ENCODE measurements around the gene RALGPS1.
A peak's percentile ranks its signal among the peaks of the same experiment; 100 is the strongest.

Gene RALGPS1

DNA sequence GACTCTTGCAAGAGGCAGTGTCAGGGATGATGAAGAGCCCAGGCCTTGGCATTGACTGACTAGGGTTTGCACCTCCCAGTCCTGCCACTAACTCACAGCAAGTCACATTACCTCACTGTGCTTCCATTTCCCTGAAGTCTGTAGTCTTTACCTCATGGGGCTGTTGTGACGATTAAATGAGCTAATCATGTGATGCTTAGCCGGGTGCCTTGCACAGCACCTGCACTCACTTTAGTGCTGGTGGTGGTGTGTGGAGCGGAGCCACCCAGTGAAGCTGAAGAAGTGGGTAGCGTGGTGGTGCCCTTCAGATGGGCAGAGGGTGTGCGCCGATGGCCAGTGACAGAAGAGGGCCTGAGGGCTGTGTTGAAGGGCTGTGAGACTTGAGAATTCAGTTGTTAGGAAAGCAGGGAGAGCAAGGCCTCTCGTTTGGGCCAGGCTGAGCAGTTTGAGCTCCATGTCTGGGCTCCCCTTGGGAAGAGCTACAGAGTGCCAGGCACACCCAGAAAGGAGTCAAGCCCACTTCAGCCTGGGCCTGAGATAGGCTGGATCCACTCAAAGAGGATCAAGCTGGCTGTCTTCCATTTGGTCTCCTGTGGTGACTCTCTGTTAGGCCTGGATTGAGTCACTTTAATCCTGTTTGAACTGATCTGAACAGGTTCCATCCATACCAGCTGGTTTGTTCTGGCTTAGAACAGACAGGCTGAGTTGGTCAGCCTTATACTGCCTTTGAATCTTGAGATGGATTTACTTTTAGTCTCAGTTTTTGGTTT is 42.5 kb downstream of the RALGPS1 start:
- DNase-seq (ENCODE audit: low read depth), result no peak

DNA sequence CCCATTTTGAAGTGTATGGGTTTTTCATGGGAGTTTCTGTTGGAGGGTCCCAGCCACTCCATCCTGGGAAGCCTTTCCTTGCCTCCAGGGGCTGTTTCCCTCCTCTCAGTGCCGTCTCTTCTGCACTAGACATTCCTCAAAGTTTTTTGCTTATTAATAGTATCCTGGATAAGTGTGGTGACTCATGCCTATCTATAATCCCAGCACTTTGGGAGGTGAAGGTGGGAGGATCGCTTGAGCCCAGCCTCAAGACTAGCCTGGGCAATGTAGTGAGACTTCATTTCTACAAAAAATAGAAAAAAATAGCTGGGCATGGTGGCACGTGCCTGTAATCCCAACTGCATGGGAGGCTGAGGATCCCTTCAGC is 43.1 kb downstream of the RALGPS1 start:
- DNase-seq (ENCODE audit: low read depth), result no peak

DNA sequence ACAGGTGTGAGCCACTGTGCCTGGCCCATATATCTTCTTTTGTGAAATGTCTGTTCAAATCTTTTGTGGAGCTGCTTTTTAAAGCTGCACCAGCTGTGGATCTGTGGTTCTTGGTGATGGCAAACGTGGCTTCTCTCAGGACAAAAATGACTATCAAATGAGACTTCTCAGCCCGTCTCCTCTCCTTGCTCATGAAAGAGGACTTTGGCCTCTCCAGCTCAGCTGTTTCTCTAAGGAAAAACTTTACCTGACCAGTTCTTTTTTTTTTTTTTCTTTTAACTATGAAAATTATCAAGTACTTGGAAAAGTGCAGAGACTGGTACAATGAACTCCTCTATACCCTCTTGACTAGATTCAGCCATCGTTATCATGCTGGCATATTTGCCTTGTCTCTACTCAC is 44.8 kb downstream of the RALGPS1 start:
- no peak for DNase-seq (ENCODE audit: low read depth)

DNA sequence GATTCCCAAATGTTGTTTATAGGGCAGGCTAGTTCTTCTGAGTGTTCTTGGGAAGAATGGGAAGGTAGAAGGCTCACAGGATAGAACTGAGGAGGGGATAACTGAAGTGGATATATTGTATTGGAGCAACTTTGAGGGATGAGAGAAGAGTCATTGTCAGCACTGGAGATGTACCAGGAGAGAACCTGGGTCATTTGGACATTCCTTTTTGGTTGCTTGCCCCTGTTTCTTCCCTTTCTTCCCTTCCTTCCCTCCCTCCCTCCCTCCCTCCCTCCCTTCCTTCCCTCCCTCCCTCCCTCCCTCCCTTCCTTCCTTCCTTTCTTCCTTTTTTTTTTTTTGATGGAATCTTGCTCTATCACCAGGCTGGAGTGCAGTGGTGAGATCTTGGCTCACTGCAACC is 45.3 kb downstream of the RALGPS1 start:
- no peak for DNase-seq (ENCODE audit: low read depth)

DNA sequence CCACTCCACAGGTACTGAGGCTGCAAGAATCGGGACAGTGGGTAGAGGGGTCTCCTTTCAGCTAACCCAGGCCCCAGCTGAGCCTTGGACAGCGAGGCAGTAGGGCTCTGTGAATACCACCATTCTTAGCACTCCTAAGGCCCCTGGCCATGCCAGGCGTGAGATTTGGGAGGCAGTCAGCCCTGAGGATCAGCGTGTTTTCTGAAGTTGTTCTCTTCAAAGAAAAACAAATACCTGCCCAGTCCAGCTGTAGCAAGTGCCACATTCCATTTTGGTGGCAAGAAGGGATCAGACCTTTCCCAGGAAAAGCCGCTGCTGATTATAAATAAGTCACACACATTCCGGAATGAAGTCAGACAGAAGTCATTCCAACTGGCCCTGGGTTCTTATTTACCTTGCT is 47.8 kb downstream of the RALGPS1 start:
- no peak for DNase-seq (ENCODE audit: low read depth)

DNA sequence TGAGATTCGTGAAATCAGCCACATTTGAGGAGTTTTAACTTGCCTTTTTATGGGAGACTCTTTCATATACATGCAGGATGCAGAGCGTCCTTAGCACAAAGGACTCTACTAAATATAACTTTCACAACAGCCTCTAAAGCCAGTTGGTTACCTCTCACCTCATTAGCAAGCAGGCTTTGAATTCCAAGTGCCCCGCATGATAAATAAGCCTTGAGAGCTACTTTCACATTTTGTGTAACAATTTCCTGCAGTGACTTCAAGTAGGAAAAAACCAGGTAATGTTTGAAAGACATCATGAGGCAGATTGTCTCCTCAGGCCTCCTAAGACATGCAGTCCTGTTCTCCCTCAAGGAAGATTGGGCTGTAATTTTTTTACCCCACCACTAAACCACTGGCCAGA is 50.5 kb downstream of the RALGPS1 start:
- DNase-seq (ENCODE audit: low read depth), result no peak

DNA sequence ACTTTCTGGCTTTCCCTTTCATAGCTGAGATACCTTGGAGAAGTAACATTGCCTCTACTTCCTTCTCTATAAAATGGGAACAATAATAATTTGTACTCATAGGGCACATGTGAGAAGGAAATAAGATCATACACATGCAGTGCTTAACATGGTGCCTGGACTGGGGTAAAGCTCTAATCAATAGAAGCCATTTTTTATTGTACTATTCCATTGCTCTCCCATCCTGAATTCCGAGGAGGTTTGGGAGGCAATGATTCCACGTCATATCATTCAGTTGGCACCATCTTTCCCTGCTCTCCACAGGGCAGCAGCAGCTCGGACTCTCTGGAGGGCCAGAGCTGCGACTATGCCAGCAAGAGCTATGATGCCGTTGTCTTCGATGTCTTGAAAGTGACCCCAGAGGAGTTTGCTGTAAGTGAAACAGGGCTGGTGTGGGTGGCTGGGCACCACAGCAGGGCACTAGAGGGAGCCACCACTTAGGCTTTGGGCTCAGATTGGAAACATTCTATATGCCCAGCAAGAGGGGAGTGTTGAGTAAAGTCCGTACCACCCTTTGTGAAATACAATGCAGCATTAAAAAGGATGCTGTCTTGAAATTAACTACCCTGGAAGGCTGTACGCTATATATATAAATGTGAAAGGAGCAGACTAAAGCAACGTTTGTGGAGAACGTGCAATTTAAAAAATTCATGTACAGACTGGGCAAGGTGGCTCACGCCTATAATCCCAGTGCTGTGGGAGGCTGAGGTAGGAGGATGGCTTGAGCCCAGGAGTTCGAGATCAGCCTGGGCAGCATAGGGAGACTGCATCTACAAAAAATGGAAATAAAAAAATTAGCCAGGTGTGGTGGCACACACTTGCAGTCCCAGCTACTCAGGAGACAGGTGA is 51.2 kb downstream of the RALGPS1 start:
- peak; percentile 19 for DNase-seq (ENCODE audit: low read depth)

DNA sequence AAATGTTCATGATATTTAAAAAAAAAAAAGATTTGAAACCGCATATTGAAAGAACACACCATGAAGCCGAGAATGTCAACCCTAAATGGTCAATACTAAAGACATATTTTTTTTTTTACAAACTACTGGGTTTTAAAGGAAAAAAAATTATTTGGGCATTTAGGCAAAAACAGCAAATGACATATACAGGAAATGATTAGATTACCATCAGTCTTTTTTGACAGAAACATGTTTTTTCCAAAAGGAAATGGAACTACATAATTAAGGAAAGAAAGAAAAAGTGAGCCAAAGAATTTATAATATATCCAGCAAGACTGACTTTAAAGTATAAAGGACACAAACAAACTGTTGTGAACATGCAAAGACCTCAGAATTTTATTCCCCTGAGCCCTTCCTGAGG is 56.7 kb downstream of the RALGPS1 start:
- DNase-seq (ENCODE audit: low read depth), result no peak

DNA sequence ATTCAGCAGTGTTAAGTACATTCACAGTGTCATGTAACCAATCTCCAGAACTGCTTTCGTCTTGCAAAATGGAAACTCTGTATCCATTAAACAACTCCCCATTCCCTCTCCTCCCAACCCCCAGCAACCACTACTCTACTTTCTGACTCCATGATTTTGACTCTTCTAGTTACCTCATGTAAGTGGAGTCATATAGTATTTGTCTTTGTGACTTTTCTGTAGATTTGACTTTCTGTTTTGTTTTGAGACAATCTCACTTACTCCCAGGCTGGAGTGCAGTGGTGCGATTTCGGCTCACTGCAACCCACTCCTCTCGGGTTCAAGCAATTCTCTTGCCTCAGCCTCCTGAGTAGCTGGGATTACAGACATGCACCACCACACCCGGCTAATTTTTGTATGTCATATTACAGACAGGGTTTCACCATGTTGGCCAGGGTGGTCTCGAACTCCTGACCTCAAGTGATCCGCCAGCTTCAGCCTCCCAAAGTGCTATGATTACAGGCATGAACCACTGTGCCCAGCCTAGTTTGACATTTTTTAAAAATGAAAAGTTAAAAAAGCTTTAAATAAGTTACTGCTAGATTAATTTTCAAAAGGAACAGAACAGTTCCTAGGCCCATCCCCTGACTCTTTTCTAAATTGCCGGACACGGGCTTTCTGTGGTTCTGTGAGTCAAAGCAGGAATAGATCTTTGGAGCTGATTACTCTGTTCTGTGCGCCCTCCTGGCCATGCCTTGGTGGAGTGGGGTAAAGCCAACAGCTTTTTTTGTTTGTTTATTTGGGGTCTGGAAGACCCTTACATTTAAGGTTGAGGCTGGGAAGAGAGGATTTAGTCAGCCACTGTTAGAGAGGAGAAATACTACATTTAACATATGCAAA is 59.3 kb downstream of the RALGPS1 start:
- no peak for DNase-seq (ENCODE audit: low read depth)

DNA sequence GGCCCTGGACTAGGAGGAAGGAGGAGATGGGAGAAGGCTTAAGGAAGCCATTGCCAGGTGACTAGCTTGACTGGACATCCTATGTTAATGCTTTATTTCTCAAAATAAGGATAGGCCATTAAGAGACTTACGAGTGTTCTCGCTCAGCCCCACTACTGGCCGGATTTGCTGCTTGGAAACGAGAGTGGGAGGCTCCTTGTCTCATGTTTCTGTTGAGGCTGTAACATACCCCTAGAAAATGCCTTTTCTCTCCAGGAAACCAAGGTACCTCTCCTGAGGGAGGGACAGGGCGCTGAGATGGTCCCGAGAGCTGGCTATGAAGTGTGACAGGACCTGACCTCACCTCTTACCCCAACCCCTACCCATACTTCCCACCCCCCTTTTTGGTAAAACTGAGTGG is 60.0 kb downstream of the RALGPS1 start:
- DNase-seq (ENCODE audit: low read depth), result no peak

DNA sequence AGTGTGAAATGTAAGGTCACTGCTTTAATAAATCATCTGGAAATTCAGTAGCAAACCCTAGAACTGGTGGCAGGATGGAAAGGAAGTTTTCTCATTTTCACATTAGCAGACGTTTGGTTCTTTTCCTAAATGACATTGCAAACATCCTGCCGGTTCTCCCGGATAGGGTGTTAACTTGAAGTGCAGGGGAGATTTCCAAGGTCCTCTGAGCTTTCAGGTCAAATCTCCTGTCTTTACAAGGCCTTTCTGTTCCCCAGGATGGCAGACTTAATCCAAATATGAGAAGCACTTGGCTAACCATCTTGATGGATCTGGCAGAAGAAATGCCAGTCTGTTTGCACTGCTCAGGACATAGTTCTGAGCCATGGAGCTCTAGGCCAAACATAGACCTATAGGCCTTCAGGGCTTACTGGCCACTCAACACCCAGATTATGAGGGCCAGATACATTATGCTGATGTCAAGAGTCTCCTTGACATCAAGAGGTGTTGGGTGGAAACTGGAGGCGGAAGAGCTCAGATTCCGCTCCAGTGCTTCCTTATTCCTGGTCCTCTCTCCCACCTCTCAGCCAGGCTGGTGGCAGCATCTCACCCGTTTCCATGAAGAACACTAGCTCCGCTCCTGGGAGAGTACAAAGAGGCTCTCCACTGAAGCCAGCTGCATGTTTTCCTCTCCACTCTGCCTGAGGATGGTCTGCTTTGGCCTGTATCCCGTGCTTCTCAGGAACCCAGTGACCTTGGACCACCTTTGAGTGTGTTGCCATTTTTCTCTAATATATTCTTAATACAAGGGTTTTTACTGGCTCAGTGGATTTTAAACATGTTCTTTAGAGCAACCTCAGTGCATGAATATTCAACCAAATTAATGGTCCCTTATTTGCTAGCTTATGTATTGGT is 61.0 kb downstream of the RALGPS1 start:
- no peak for DNase-seq (ENCODE audit: low read depth)

DNA sequence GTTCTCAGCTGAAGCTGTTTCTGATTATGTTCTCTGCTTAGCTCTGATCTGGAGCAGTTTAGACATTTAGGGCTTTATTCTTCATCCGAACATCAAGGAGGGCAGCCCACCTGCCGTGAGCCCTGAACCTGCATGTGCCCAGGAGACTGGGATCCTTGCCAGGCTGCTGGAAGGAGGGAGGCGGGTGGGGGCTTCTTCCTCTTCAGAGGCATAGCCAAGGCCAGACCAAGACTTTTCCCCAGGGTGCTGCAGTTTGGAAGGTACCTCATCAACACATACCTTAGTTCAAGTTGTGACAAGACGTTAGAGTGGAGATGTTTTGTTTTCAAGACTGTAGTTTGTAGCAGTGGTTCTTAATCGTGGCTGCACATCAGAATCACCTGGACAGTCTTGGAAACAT is 64.9 kb downstream of the RALGPS1 start:
- no peak for DNase-seq (ENCODE audit: low read depth)

DNA sequence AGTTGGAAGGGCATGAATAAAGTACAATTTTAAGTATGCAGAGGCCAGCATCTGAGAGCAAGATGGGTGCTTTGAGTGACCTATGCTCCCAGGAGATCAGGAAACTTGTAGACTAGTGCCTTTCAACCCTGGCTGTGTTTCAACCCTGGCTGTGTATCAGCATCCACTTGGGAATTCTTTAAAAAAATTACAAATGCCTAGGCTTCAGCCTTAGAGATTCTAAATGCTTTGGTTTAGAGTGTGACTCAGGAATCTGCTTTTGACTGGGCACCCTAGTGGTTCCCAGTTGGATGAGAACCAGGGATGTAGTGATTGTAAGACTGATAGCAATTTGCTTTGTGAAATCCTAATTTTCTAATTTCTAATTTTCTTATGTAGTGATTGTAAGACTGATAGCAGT is 65.6 kb downstream of the RALGPS1 start:
- no peak for DNase-seq (ENCODE audit: low read depth)

DNA sequence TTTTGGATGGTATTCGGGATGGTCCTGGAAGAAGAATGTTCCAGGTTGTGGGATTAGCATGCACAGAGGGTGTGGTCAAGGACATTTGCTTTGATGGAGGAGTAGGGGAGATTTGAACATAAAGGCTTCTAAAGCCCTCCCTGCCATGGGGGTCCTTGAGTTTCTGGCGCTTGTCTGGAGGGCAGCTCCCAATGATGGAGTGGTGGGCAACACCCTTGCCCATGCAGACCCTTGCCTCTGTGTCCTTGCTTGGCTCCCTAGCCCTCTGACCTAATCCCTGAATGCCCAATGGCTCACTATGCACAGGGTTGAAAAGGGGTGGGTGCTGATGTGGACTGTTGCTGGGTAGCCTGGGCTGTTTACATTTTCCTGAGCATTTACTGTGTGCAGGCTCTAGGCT is 66.6 kb downstream of the RALGPS1 start:
- no peak for DNase-seq (ENCODE audit: low read depth)

DNA sequence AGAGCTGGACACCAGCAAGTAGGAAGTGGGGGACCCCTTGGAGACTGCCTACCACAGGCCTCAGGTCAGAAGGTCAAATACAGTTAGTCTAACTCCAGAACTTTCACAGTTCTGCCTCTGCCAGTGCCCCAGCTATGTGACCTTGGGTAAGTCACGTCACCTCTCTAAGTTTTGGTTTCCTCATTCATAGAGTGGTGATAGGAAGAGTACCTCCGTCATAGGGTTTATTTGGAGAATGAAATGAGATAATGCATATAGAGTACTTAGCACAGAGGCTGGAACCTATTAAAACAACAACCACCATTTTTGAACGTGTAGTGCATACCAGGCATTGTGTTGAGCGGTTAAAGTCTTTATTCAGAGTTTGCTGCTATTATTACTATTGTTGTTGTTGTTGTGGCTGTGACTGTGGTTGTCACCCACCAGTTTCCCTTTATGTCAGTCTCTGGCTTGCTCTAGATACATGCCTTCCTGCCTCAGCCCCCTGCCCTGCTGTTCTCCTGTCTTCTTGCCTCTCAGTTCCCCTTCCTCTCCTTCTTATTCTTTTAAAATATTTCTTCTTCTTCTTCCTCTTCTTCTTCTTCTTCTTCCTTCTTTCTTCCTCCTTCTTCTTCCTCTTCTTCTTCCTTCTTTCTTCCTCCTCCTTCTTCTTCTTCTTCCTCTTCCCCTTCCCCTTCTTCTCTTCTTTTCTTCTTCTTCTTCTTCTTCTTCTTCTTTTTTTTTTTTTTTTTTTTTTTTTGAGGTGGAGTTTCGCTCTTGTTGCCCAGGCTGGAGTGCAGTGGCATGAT is 67.8 kb downstream of the RALGPS1 start:
- DNase-seq (ENCODE audit: low read depth), result no peak

DNA sequence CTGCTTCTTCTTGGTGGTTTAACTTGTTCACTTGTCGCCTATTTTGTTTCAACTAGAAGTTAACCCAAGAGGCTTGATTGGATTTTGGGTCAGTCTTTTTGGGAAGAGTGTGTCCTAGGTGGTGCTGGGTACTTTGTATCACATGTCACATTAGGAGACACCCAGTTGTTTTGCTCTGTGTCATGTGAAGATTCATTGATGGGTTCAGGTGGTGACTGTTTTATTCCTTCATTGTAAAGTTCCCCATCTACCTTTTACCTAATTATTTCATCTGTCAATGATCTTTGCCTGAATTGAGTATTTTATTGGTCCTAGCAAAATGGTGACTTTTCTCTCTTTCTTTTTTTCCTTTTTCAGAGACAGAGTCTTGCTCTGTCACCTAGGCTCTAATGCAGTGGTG is 69.2 kb downstream of the RALGPS1 start:
- no peak for DNase-seq (ENCODE audit: low read depth)

DNA sequence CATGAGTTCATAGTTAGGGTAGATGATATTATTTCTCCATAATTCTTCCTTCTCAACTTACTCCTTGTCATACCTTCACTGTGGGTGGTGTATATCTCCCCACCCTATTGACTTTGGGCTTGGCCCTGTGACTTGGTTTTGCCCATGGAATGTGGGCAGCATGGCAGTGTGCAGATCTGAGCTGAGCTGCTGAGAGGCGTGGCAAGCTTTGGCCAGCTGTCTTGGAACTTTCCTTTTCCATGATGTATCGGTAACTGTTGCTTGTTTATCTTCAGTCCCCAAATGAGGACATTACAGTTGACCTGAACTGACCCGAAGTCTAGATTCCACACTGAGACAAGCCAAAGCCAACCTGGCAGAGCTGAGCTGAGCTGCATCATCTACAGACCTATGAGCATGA is 70.4 kb downstream of the RALGPS1 start:
- no peak for DNase-seq (ENCODE audit: low read depth)

DNA sequence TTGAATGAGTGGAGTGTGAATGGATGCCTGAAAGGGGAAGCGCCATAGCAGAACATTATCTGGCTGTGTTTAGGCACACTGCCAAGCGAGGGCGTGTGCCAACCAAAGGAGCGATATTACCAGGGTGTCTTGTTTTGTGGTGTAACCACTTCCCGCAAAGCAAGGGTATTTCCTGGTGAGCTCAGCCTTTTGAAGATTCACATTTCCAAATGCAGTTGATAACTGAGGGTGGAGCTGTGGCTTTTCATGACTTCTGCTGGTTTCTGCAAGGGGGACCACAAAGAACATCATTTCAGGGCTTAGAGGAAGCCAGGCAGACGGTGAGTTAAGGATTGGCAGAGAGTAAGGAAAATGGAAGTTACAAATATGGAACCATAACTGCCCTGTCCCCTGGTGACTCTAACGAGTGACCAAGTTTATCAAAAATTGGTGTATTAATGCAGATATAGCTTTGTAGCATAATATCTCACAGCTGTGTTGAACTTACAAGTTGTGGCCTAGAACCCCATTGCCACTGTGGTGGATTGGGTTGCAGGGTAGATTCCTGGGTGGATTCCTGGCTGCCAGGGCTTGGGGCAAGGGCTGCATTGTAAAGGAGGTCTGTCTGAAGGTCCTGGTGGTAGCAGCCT is 71.4 kb downstream of the RALGPS1 start:
- DNase-seq (ENCODE audit: low read depth), result peak; percentile 57

DNA sequence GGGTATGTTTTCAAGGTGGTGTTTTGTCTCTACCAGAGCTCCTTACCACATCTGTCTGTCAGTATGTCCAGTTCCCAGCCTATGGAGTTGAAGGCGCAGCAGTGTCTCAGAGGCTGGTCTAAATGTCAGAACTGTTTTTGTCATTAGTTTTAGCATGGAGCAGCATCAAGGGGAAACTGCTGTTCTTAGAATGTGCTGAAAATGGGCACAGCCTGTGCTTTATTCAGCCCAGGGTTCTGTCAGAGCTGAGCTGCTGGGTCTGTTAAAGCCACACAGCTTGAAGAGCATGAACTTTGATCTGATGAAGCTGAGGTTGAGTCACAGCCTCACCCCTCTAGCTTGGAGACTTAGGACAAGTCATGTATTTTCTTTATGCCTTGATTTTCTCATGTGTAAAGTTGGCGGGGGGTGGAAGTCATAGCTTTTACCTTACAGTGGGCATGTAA is 71.9 kb downstream of the RALGPS1 start:
- no peak for DNase-seq (ENCODE audit: low read depth)

DNA sequence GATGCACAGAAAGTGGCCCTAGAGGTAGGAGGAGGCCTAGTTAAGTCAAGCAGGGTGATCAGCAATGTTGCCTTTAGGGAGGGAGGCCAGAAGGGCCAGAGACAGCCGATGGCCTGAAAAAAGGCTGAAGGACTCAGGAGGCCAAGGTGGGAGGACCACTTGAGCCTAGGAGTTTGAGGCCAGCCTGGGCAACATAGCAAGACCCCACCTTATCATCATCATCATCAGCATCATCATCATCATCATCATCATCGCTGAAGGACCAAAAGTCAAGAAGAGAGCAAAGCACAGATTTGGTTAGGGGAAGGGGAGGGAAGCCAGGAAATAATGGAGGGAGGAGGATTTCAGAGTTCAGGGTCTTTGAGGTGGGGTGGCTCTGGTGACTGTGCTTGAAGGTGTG is 74.3 kb downstream of the RALGPS1 start:
- no peak for DNase-seq (ENCODE audit: low read depth)

All from stimulated activated CD8-positive, alpha-beta memory T cell treated with anti-CD3 and anti-CD28 coated beads, Interleukin-15, amount 100 ng/mL, for 1 hour (primary cell).